HG03280 (cell line): ENCODE data around the gene GIMAP5.

Experiments
- ATAC-seq: cut with Tn5 transposase; IDR thresholded peaks from one replicate; pipeline ENCODE4 v1.9.1; 2021; ENCODE audit warnings: mild to moderate bottlenecking, moderate library complexity; ENCODE audit not compliant: unreplicated experiment

Gene GIMAP5

DNA sequence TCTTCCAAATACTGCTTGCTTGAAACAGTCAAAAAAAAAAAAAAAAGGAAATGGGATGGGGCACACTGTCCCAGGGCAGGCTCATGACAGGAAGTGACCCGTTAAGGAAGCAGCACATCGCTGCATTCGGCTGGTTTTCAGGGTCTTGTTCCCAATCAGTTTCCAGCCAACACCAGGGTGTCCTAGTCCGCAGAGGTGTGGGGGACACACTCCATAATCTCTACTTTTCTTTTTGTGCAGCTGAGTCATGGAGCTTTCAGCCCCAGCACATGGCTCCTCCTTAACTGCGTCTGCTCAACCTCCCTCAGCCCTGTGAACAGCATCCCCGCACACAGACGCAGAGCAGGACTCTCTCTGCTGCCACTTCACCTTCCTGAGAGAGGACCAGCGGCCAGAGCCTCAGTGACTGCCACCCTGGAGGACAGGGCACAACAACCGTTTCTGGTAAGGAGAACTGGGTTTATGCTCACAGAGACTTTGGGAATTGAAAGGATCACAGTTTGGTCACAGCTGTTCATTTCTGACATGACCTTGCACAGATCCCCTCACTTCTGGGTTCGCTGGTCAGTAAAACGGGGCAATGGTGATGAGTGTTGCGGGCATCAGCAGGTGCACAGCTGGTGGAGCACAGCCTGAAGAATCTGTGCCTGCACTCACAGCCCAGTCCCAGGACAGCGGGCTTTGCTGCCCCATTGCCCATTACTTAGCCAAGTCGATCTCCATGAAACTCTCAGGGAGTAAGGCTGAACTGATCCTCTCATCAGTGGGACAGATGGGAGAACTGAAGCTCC lies at the start of gene GIMAP5:
Gene GIMAP5, plus strand, starts transcription at position 154 of the 791 bp plus-strand sequence. CDS start 3,467 bp downstream, outside the sequence.
- ATAC-seq = peak; percentile 53

- ATAC-seq = no peak
Observed at GRCh38 chr7:150688630-150689029, 48.6 kb upstream of the GIMAP5 start.

GRCh38 chr7:150695654-150696053 lies 41.6 kb upstream of the GIMAP5 start:
- no peak for ATAC-seq

DNA sequence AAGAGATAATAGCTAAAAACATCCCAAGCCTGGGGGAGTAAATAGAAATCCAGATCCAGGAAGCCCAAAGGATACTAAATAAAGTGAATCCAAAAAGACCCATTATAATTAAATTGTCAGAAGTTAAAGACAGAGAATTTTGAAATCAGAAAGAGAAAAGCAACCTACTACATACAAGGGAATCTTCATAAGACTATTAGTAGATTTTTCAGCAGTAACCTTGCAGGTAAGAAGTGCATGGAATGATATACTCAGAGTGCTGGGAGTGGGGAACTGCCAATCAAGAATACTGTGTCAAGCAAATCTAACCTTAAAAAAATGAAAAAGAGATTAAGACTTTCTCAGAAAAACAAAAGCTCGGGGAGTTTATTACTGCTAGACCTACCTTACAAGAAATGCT lies 34.0 kb upstream of the GIMAP5 start:
- no peak for ATAC-seq

- no peak for ATAC-seq
Observed at GRCh38 chr7:150715293-150715692, 21.9 kb upstream of the GIMAP5 start.

DNA sequence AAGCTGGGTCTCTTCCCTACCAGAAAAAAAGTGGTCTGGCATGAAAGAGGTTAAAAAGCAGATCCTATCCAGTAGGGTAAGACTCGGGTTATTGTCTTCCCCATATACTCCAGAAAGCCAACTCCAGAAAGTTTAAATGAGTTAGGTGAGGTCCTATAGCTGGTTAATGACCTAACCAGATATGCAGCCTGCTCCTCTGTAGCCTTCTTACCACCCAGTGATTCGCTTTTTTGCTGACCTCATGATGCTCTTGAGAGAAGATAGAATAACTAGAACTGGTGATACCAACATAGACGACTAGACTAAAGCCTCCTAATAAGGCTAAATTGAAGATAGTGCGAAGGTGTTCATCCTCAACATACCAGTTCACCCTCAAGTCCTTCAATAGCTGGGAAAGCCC lies 21.5 kb upstream of the GIMAP5 start:
- ATAC-seq = no peak

GRCh38 chr7:150716368-150716767 lies 20.9 kb upstream of the GIMAP5 start, which contains the start of gene GIMAP1:
Gene GIMAP1, plus strand, starts transcription at chr7:150716613. Its CDS starts 2,435 bp downstream, at chr7:150719048.
- ATAC-seq = no peak

DNA sequence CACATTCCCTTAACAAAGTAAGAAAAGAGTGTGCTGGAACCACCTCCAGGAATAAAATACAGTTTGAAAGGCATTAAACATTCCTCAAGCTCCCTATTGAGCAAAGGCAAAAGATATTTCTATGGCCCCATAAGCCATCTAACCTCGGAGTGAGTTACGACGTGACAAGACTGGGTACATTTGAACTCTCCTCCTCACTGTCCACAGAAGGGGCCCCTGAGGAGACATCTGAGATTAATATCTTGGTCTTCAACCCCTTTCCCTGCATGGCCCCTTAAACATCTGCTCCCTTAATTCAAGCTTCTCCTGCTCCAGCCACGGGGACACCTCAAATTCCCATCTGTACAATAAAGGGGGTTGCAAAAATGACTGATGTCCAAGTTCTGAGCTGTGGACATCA lies 20.3 kb upstream of the GIMAP5 start:
- ATAC-seq = no peak

- ATAC-seq = no peak
Observed at GRCh38 chr7:150717814-150718420, 19.3 kb upstream of the GIMAP5 start.

DNA sequence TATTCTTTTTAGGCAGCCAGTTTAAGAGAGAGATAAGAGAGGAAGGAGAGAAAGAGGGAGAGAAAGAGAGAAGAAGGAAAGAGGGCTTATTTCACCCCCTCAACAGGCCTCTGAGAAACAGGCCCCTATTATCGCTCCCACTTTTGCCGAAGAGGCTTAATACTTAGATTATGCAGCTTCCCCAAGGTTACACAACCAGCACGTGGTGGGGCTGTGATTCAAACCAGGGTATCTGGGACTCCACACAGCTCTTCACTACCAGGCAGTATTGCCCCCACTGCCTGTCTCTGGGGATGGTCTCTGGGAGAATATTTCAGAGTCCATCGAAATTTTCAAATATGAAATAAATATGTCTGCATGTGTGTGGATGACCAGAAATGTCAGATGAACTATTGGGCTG lies 17.8 kb upstream of the GIMAP5 start:
- ATAC-seq = no peak

- ATAC-seq = no peak
Observed at GRCh38 chr7:150719960-150720891, 17.0 kb upstream of the GIMAP5 start.

DNA sequence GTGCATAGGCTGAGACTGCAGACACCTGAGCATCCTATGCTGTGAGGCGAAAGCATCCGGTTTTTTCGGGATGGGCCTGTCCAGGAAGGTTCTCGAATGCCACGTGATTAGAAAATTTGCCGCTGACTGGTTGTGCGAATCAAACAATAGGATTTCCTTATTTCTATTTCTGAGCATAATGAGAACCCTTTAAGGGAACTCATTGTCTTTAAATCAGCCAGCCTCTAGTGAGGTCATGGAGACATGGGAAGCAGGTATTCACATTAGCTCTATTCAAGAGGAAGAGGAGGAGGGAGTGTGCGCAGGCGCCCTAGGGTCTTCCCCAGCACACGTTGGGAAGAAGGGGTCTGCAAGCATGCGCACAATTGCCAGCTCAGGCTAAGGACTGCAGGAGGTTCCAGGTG lies 15.2 kb upstream of the GIMAP5 start:
- ATAC-seq = no peak

GRCh38 chr7:150722431-150722931 lies 14.7 kb upstream of the GIMAP5 start:
- no peak for ATAC-seq

DNA sequence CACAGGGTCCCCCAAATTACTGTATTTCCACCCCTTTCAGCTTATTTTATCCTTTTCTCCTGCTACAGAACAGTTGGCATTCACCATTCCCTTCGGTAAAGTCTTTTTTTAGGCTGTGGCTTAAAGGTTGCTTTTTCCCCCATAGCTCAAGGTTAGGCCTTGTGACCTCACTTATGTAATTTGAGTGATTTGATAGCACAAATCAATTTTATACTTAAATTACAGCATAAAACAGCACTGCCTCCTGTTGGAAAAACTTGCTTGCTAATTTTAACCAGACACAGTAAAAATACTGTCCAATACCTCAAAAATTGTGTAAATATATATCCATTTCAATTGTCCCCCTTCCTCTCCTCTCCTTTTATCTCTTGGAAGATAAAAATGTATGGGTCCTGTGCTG lies 13.8 kb upstream of the GIMAP5 start:
- ATAC-seq = no peak

DNA sequence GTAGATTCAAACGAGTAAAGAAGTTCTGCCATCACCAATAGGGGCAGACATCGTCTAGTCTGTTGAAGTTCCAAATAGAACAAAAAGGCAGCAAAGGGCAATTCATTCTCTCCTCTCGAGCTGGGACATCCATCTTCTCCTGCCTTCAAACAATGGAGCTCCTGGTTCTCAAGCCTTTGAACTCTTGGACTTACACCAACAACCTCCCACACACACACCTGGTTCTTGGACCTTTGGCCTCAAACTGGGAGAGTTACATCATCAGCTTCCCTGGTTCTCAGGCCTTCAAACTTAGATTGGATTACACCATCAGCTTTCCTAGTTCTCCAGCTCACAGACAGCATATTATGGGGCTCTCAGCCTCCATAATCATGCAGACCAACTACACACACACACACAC lies 9.8 kb upstream of the GIMAP5 start:
- ATAC-seq = no peak

- no peak for ATAC-seq
Observed at GRCh38 chr7:150728011-150728410, 9.2 kb upstream of the GIMAP5 start.

GRCh38 chr7:150728609-150729008 lies 8.6 kb upstream of the GIMAP5 start:
- ATAC-seq = no peak

DNA sequence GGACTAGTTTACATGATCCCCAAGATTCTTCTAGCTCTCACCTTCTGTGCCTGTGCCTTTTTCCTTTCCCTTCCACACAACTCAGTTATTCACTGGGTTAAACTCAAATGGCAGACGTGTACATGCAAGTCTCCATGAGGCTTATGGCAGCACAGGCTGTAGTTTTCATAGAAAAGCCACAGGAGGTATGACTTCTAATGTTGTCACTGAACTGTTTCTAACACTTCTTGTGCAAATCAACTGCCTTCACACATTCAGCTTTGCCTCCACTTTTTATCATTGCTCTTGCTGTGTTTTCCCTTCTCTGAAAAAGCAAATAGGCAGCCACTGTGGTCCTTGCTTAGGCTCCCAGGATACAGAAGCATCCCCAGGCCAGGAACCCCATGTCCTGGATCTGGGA lies 5.3 kb upstream of the GIMAP5 start:
- no peak for ATAC-seq

- no peak for ATAC-seq
Observed at GRCh38 chr7:150732786-150733481, 4.3 kb upstream of the GIMAP5 start.

DNA sequence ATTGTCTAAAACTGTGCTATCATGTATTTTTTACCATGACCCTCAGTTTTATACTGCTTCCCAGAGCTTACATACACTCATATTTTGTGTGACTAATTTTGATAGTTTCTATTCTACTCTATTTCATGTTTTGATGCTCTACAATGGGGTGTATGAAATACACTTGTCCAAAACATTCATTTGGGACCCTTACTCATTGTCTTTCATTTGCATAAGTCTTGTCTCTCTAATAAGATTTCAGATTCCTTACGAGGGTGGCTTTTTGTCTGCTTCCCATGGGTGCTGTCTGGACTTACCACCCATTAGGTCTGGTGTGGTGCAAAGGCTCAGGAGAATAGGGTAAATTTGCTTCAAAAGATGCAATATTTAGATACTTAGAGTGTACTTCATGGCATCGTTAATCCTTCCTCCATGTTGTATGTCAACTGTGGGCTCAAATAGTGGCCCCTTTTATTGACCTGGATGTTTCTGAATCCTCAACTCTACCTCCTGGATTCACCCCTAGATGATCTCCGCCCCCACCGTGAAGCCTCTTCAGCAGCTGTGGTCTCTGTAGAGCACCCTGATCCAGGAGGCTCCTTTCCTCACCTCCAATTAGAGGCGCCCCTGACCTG lies 3.6 kb upstream of the GIMAP5 start:
- ATAC-seq = no peak
